Measurements from ENCODE around the gene NUCB2. TPM values are rescaled to one million over a fixed set of nuclear protein-coding genes. Genes with fewer than 3 reads are reported as not detected.

Gene NUCB2
- total and polyA plus RNA-seq, 2 of the 13 experiments (the other 11 are each of a cell fraction or from before 2014, with no cell fraction given): 54.2 to 82.4 TPM

DNA sequence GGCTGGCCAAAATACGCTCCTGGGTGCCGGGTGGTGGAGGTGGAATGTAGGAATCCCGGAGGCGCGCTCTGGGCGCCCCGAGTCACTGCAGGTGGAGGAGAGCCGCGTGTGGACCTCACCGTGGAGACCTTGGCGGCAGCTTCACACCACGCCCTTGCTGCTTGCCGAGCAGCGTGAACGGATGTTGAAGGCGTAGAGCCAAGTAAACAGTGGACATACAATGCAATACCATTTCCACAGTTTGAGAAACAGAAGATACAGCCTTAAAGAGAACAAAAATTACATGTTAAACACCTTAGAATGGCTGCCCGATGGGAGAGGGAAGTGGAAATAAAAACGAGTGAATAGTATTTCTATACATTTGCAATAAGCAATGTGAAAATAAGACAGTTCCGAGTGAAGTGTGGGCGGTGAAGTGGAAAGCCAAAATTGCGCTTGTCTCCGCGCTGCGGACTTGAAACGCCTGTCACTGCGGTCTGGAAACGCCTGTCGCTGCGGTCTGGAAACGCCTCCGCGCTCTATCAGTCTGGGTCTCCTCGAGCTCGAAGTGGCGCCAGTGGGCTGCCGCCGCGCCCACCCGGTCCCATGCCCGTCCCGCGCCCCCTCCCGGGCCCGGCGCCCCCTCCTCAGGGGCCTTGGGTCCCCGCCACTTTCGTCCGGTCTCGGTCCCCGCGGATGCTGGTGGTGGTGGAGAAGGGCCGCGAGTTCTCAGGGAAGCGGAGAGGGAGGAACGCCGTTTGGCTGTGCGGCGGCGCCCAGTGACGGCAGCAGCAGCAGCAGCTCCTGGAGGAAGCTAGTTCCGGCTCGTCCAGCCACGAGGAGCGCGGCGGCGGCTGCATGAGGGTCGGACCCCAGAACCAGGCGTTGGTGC lies 76.6 kb downstream of the NUCB2 start (continued):
- TF ChIP-seq HNF4G (IDR thresholded peaks at IDR 0.05; ENCODE audit: borderline replicate concordance, low read depth, low read length): peak; percentile 91
- peak; percentile 93 for TF ChIP-seq HNF4G (CRISPR knock-in tag; IDR thresholded peaks at IDR 0.05; ENCODE audit: borderline replicate concordance, low read depth)
- no peak; the same call in 1 of the 2 replicates for TF ChIP-seq IRF1 (CRISPR knock-in tag; IDR thresholded peaks at IDR 0.05; ENCODE audit: low read depth)
- TF ChIP-seq ZNF7 (CRISPR knock-in tag; IDR thresholded peaks at IDR 0.05): 0 out of 2 replicates have a peak, but pooled peaks have one; percentile 4
- no peak for TF ChIP-seq STAG1 (CRISPR knock-in tag; IDR thresholded peaks at IDR 0.05)
- TF ChIP-seq SRF (IDR thresholded peaks at IDR 0.05; ENCODE audit: low read depth, low read length): no peak
- TF ChIP-seq ZNF672 (CRISPR knock-in tag; IDR thresholded peaks at IDR 0.05): no peak
- TF ChIP-seq FOSL2 (CRISPR knock-in tag; IDR thresholded peaks at IDR 0.05): peak; percentile 54
- TF ChIP-seq ZNF790 (CRISPR knock-in tag; IDR thresholded peaks at IDR 0.05; ENCODE audit: borderline replicate concordance): peak; percentile 45; the same call in 1 of the 2 replicates
- 0 out of 2 replicates have a peak, but pooled peaks have one; percentile 68 for TF ChIP-seq ZFYVE20 (CRISPR knock-in tag; IDR thresholded peaks at IDR 0.05; ENCODE audit: borderline replicate concordance, low read depth)
- no peak for TF ChIP-seq ELK4 (CRISPR knock-in tag; IDR thresholded peaks at IDR 0.05; ENCODE audit: borderline replicate concordance)
- TF ChIP-seq NFIB (CRISPR knock-in tag; IDR thresholded peaks at IDR 0.05; ENCODE audit: borderline replicate concordance): no peak
- peak; percentile 88 for TF ChIP-seq ZNF564 (CRISPR knock-in tag; IDR thresholded peaks at IDR 0.05)
- TF ChIP-seq ATF6 (CRISPR knock-in tag; conservative IDR thresholded peaks at IDR 0.05): no peak
- peak; percentile 75; the same call in 1 of the 2 replicates for TF ChIP-seq ZBED4 (CRISPR knock-in tag; IDR thresholded peaks at IDR 0.05; ENCODE audit: borderline replicate concordance)
- TF ChIP-seq, protein P1, sequence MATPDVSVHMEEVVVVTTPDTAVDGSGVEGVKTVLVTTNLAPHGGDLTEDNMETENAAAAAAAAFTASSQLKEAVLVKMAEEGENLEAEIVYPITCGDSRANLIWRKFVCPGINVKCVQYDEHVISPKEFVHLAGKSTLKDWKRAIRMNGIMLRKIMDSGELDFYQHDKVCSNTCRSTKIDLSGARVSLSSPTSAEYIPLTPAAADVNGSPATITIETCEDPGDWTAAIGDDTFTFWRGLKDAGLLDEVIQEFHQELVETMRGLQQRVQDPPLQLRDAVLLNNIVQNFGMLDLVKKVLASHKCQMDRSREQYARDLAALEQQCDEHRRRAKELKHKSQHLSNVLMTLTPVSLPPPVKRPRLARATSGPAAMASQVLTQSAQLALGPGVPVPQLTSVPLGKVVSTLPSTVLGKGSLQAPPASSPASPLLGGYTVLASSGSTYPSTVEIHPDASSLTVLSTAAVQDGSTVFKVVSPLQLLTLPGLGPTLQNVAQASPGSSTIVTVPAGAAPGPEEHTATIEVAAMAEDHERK (CRISPR knock-in tag; IDR thresholded peaks at IDR 0.05; ENCODE audit: low read depth): no peak
- TF ChIP-seq JUNB (CRISPR knock-in tag; IDR thresholded peaks at IDR 0.05; ENCODE audit: borderline replicate concordance): peak; percentile 29; the same call in 1 of the 2 replicates
- no peak for TF ChIP-seq ZNF766 (CRISPR knock-in tag; IDR thresholded peaks at IDR 0.05; ENCODE audit: borderline replicate concordance)
- TF ChIP-seq KAT2B (IDR thresholded peaks at IDR 0.05; ENCODE audit: borderline replicate concordance, low read depth, low read length): no peak
